Heart left ventricle (tissue), 13 donors: ENCODE results near the gene FANCG.
A peak's percentile ranks its signal among the peaks of the same experiment; 100 is the strongest.

Experiments
- CTCF ChIP-seq, 12 donors: fragments of 200-600 bp; sonication (generic) in 4 of 12; IDR thresholded peaks; one replicate each; pipeline versions ENCODE4 v1.5.0 to v1.8.0; 2018 to 2022; ENCODE audit warnings: antibody characterized with exemption in 12 of 12, mild to moderate bottlenecking in 5 of 12
- POLR2A ChIP-seq, 2 donors: fragments of 450-650 bp; IDR thresholded peaks; one replicate each; pipeline ENCODE4 v1.6.1; 2017; ENCODE audit warnings: antibody characterized with exemption in 2 of 2, mild to moderate bottlenecking in 2 of 2, moderate library complexity in 2 of 2
- donor health status: ischemic (EF 13 %, LVEDD 7.1; RV severe dilation, severe dysfunction).
- donor health status: DM: no; HTN: yes; CAD: no.
- donor health status: DM: no; HTN: no; CAD: no.
- donor health status: ischemic (EF 25% LVEDD 6.9; RV normal size, moderate dysfunction).
- donor health status: ischemic (EF 25% LVEDD 5.7; RV mildly dilated, moderate dysfunction).
- donor health status: ischemic (EF 35%, LVEDD 5.7; RV mildly dilated, moderate dysfunction).
- donor health status: nonischemic (EF 11% LVEDD 7.7; RV severe dilation, severe dysfunction).
- donor health status: DM: yes; HTN: yes; CAD: no.
- donor health status: PGD.
- donor health status: ischemic (EF 29% LVEDD 5.4; RV normal size, mild dysfunction).
- donor health status: nonischemic (EF 23%, LVEDD 6.1; RV moderate dilation, normal function).

GRCh38 chr9:35114113-35114839, 34.5 kb upstream of the FANCG start:
- TF ChIP-seq CTCF (IDR thresholded peaks at IDR 0.05) (no peak), POLR2A (IDR thresholded peaks at IDR 0.05) (peak in 1 of 2 donors; percentile 34)
